Osteocyte (in vitro differentiated cells): ENCODE measurements around the gene LRCH1. TPM values are rescaled to one million over a fixed set of nuclear protein-coding genes. Genes with fewer than 3 reads are reported as not detected.

Experiments
- DNase-seq: peaks from one replicate; pipeline ENCODE4 v3.0.0; 2021; ENCODE audit warnings: mixed read lengths; ENCODE audit not compliant: unreplicated experiment; ENCODE audit errors: extremely low spot score
- H3K27ac Mint-ChIP-seq: one replicate; pipeline ENCODE4 v1.8.0; 2021; ENCODE audit warnings: mild to moderate bottlenecking, mixed read lengths; ENCODE audit not compliant: unreplicated experiment
- H3K27me3 Mint-ChIP-seq: one replicate; pipeline ENCODE4 v1.8.0; 2021; ENCODE audit warnings: mixed read lengths; ENCODE audit not compliant: unreplicated experiment
- H3K36me3 Mint-ChIP-seq: one replicate; pipeline ENCODE4 v1.8.0; 2021; ENCODE audit warnings: mixed read lengths; ENCODE audit not compliant: unreplicated experiment
- H3K4me1 Mint-ChIP-seq: one replicate; pipeline ENCODE4 v1.8.0; 2021; ENCODE audit warnings: mixed read lengths; ENCODE audit not compliant: unreplicated experiment
- H3K4me3 Mint-ChIP-seq: one replicate; pipeline ENCODE4 v1.8.0; 2021; ENCODE audit warnings: mild to moderate bottlenecking, moderate library complexity, mixed read lengths; ENCODE audit not compliant: unreplicated experiment
- H3K9me3 Mint-ChIP-seq: one replicate; pipeline ENCODE4 v1.8.0; 2021; ENCODE audit warnings: mixed read lengths; ENCODE audit not compliant: unreplicated experiment
- CTCF ChIP-seq: fragments of 200-600 bp; sonication (generic); IDR thresholded peaks from 2 replicates; pipeline ENCODE4 v1.5.0; 2021; ENCODE audit warnings: antibody characterized with exemption, mild to moderate bottlenecking, moderate library complexity
- total RNA-seq: library from RNA; stranded (reverse); gene quantifications from 2 replicates; pipeline ENCODE4 v1.2.1, GENCODE V29; 2021

Gene LRCH1
- total RNA-seq, 1 donor from 2014 or later = 13.9 TPM

GRCh38 chr13:46543287-46543686 is 9.7 kb upstream of the LRCH1 start:
- H3K36me3 Mint-ChIP-seq = no peaks in the 10 kb centered on the region
- no peaks in the 10 kb centered on the region for H3K9me3 Mint-ChIP-seq
- H3K27ac Mint-ChIP-seq = no peak overlapping the region
- H3K27me3 Mint-ChIP-seq = no peaks in the 10 kb centered on the region
- H3K4me1 Mint-ChIP-seq = peaks cover 4% of the 10 kb centered on the region
- TF ChIP-seq CTCF = no peak
- DNase-seq = no peak
- no peak overlapping the region for H3K4me3 Mint-ChIP-seq

GRCh38 chr13:46544208-46544607 is 8.8 kb upstream of the LRCH1 start:
- no peak overlapping the region for H3K4me3 Mint-ChIP-seq
- no peak for TF ChIP-seq CTCF

GRCh38 chr13:46544811-46545210 is 8.2 kb upstream of the LRCH1 start:
- Mint-ChIP-seq H3K4me3 (no peak overlapping the region), H3K27ac (no peak overlapping the region), H3K36me3 (no peaks in the 10 kb centered on the region), H3K4me1 (no peaks in the 10 kb centered on the region), H3K27me3 (no peaks in the 10 kb centered on the region), H3K9me3 (no peaks in the 10 kb centered on the region)
- TF ChIP-seq CTCF = no peak
- no peak for DNase-seq

More at GRCh38 chr13:46544208-46544607, 8.8 kb upstream of the LRCH1 start:
- no peak for DNase-seq
- H3K27me3 Mint-ChIP-seq = no peaks in the 10 kb centered on the region
- no peaks in the 10 kb centered on the region for H3K36me3 Mint-ChIP-seq
- no peaks in the 10 kb centered on the region for H3K9me3 Mint-ChIP-seq
- H3K4me1 Mint-ChIP-seq = peaks cover 4% of the 10 kb centered on the region
- H3K27ac Mint-ChIP-seq = no peak overlapping the region

- no peak overlapping the region for H3K27ac Mint-ChIP-seq
- H3K36me3 Mint-ChIP-seq = no peaks in the 10 kb centered on the region
- H3K4me1 Mint-ChIP-seq = peaks cover 1% of the 10 kb centered on the region
- no peak for DNase-seq
- no peaks in the 10 kb centered on the region for H3K27me3 Mint-ChIP-seq
- H3K4me3 Mint-ChIP-seq = no peak overlapping the region
- TF ChIP-seq CTCF = no peak
- H3K9me3 Mint-ChIP-seq = no peaks in the 10 kb centered on the region
Measured at GRCh38 chr13:46546084-46546768, 6.7 kb upstream of the LRCH1 start.

- Mint-ChIP-seq H3K36me3 (no peaks in the 10 kb centered on the region), H3K27ac (no peak overlapping the region), H3K9me3 (no peaks in the 10 kb centered on the region), H3K4me1 (peaks cover 30% of the 10 kb centered on the region), H3K27me3 (no peaks in the 10 kb centered on the region), H3K4me3 (no peak overlapping the region)
- no peak for TF ChIP-seq CTCF
- DNase-seq = no peak
Measured at GRCh38 chr13:46550822-46551221, 2.1 kb upstream of the LRCH1 start.
